Tibial nerve (tissue), 4 donors: ENCODE results near the gene FBXO2. TPM values are rescaled to one million over a fixed set of nuclear protein-coding genes. Genes with fewer than 3 reads are reported as not detected.

Source experiments
- DNase-seq, 2 donors: peaks; one replicate each; pipeline ENCODE4 v3.0.0-alpha.2; 2019; ENCODE audit warnings: low spot score in 2 of 2
- H3K27ac ChIP-seq, 4 donors: fragments of 200-600 bp; sonication (generic) in 3 of 4; one replicate each; pipeline ENCODE4 v1.5.1; 2017 to 2019; ENCODE audit warnings: mild to moderate bottlenecking in 1 of 4
- H3K27me3 ChIP-seq, 2 donors: fragments of 200-600 bp; sonication (generic) in 1 of 2; one replicate each; pipeline versions ENCODE4 v1.5.1 to v1.6.0; 2017 to 2019
- H3K36me3 ChIP-seq, 3 donors: fragments of 200-600 bp; sonication (generic); one replicate each; pipeline ENCODE4 v1.5.1; 2018 to 2019
- H3K4me1 ChIP-seq, 4 donors: fragments of 200-600 bp; sonication (generic) in 3 of 4; one replicate each; pipeline ENCODE4 v1.5.1; 2017 to 2019
- H3K4me3 ChIP-seq, 4 donors: fragments of 200-600 bp; sonication (generic) in 3 of 4; one replicate each; pipeline ENCODE4 v1.5.1; 2017 to 2019; ENCODE audit warnings: mild to moderate bottlenecking in 1 of 4, moderate library complexity in 1 of 4
- H3K9me3 ChIP-seq, 4 donors: fragments of 200-600 bp; sonication (generic) in 3 of 4; one replicate each; pipeline ENCODE4 v1.5.1; 2017 to 2019
- EP300 ChIP-seq, 2 donors: sonication (generic); formaldehyde crosslinking; IDR thresholded peaks; one replicate each; pipeline ENCODE4 v1.6.1; 2017; ENCODE audit warnings: antibody characterized with exemption in 2 of 2, mild to moderate bottlenecking in 1 of 2
- POLR2A ChIP-seq, 2 donors: fragments of 450-650 bp; IDR thresholded peaks; one replicate each; pipeline ENCODE4 v1.6.1; 2017; ENCODE audit warnings: antibody characterized with exemption in 2 of 2, mild to moderate bottlenecking in 2 of 2, moderate library complexity in 2 of 2
- WGBS, 2 donors: methylation state at CpG; one replicate each; pipeline ENCODE4 v1.1.5; 2018; 5-methylcytosine and 5-hydroxymethylcytosine counted together
- total RNA-seq, 4 donors: library from RNA; depleted of rRNA; stranded (reverse); fragments of >200 nt; gene quantifications; one replicate each; pipeline ENCODE4 v1.1.0, GENCODE V29; 2016
- TF ChIP-seq, protein P1 (sequence below), 5 experiments: fragments of 200-600 bp in 3 of 5; fragments of 450-650 bp in 2 of 5; sonication (generic) in 3 of 5; IDR thresholded peaks; one replicate each; pipeline ENCODE4 v1.5.1; 2016 to 2019; ENCODE audit warnings: antibody characterized with exemption in 5 of 5, mild to moderate bottlenecking in 3 of 5, moderate library complexity in 2 of 5

Gene FBXO2
- total RNA-seq, 4 donors from 2014 or later = 7.5 to 21.0 (median 15.6) TPM

DNA sequence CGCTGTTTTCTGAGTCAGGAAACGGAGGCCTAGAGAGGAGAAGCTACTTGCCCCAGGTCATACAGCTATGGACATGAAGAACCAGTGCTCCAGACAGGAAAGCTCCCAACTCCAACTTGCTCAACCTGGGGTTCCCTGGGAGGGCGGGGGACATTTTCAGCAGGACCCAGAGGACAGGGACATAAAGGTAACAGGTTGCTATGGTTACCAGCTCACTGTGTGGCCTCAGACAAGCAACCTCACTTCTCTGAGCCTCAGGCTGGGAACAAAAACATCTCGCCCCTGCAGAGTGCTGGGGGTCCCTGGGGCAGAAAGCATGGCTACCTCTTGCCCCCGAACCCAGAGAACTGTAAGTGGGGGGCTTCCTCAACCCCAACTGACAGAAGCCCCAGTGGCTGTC, 16.1 kb downstream of the FBXO2 start:
- Histone ChIP-seq H3K4me1 (peaks cover 0 to 10% (median 0%) of the 10 kb centered on the region in 4 donors), H3K27me3 (peaks cover 0 to 20% of the 10 kb centered on the region in 2 donors), H3K27ac (no peak overlapping the region), H3K4me3 (no peak overlapping the region), H3K36me3 (no peaks in the 10 kb centered on the region), H3K9me3 (no peaks in the 10 kb centered on the region)
- DNase-seq = no peak
- TF ChIP-seq, protein P1, sequence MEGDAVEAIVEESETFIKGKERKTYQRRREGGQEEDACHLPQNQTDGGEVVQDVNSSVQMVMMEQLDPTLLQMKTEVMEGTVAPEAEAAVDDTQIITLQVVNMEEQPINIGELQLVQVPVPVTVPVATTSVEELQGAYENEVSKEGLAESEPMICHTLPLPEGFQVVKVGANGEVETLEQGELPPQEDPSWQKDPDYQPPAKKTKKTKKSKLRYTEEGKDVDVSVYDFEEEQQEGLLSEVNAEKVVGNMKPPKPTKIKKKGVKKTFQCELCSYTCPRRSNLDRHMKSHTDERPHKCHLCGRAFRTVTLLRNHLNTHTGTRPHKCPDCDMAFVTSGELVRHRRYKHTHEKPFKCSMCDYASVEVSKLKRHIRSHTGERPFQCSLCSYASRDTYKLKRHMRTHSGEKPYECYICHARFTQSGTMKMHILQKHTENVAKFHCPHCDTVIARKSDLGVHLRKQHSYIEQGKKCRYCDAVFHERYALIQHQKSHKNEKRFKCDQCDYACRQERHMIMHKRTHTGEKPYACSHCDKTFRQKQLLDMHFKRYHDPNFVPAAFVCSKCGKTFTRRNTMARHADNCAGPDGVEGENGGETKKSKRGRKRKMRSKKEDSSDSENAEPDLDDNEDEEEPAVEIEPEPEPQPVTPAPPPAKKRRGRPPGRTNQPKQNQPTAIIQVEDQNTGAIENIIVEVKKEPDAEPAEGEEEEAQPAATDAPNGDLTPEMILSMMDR (IDR thresholded peaks at IDR 0.05) = no peak
- TF ChIP-seq EP300 (IDR thresholded peaks at IDR 0.05) (no peak), POLR2A (IDR thresholded peaks at IDR 0.05) (no peak)
- 50 to 63% methylated on average over 5 of the region's 5 CpGs for WGBS, 2 donors

DNA sequence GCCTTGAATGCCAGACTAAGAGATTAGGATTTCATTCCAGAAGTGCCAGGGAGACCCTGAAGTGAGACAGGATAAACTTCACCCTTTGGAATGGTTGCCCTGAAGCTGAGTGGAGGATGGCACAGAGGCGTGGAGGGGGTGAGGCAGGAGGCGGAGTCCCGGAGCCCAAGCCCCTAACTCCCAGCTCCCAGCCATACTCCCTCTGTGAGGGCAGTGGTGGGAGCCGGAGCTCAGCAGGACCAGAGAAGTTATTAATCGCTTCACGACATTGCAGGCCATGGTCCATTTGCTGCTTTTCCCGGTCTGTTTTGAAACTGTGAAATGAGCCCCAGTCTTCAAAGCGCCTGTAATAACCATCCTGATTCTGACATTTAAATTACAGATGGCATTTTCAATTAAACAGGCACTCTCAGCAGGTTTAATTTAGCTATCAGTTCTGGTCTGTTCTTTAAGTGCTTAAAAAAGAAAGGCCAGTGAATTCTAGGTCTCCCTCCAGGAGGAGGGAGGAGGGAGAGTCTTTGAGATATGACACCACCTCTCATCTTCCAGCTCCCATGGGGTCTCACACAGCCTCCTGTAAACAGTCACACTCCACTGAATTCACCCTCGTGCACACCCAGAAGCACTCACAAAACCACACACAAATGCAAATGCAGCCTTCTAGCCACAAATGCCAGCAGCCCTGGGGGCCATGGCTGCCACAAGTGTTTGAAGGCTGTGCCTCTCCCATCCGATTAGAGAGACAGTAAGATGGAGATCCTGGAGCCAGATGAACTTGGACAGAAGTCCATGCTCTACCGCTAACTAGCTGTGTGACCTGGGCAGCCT, 19.6 kb downstream of the FBXO2 start:
- no peak overlapping the region for H3K27ac ChIP-seq
- TF ChIP-seq EP300 (IDR thresholded peaks at IDR 0.05) = no peak
- TF ChIP-seq, protein P1 (IDR thresholded peaks at IDR 0.05) = no peak
- TF ChIP-seq POLR2A (IDR thresholded peaks at IDR 0.05) = no peak
- DNase-seq = no peak
- WGBS, 2 donors = 69 to 73% methylated on average over 11 of the region's 11 CpGs
- no peak overlapping the region for H3K4me3 ChIP-seq
- peaks cover 0 to 50% of the 10 kb centered on the region in 2 donors for H3K27me3 ChIP-seq
- H3K9me3 ChIP-seq = no peaks in the 10 kb centered on the region
- H3K4me1 ChIP-seq = no peaks in the 10 kb centered on the region
- no peaks in the 10 kb centered on the region for H3K36me3 ChIP-seq

DNA sequence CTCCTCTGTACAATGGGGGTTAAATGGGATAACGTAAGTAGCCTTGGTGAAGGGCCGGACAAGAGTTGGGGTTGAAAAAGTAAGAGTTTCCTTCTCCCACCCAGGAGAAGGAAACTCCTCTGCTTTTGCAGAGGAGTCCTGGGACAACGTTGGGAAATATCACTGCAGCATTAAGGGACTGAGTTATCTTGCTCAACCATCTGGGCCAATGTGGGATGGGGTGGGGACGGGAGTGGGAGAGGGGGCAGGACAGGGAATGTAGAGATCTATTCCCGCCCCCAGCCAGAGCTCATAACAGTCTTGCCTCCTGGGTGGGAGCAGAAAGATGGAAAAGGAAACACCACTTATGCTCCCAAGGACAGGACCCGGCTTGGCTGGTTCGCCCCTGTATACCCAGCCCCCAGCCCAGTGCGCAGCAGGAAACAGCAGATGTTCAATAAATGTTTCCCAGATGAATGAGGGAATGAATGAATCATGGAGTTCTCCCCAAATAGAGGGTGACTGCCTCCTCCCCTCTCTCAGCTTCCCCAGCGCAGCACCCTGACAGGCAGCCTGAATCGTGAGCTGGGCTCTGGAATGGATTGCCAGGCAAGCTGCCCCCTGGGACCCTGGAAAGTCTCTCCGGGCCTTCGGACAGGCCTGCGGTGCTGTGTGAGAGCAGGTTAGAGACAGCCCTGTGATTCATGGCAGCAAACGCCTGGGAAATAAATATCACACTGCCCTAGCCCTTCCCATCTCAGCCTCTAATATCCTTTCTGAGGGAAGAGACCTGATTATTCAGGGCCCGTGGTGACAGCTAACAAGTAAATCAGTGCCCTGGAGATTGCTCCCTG, 24.8 kb downstream of the FBXO2 start:
- no peaks in the 10 kb centered on the region for H3K9me3 ChIP-seq
- no peaks in the 10 kb centered on the region for H3K4me1 ChIP-seq
- peaks cover 0 to 71% of the 10 kb centered on the region in 2 donors for H3K27me3 ChIP-seq
- DNase-seq = no peak
- WGBS, 2 donors = 33 to 39% methylated on average over 15 of the region's 15 CpGs
- H3K27ac ChIP-seq = no peak overlapping the region
- no peak overlapping the region for H3K4me3 ChIP-seq
- no peaks in the 10 kb centered on the region for H3K36me3 ChIP-seq
- TF ChIP-seq, protein P1 (IDR thresholded peaks at IDR 0.05) = no peak
- TF ChIP-seq EP300 (IDR thresholded peaks at IDR 0.05) (no peak), POLR2A (IDR thresholded peaks at IDR 0.05) (no peak)

DNA sequence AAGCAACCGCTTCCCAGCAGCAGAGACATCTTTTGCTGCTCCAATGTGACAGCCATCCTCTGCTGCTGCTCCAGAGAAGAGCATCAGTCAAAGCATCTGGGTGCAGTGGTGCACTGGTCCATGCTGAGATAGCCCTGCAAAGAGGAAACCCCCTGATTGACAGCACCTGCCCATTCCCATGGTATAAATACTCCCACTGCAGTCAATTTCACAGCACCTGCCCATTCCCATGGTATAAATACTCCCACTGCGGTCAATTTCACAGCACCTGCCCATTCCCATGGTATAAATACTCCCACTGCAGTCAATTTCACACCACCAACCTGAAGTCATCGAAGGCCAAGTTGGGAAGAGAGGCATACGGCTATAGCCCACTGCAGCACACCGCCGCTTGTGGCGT, 25.5 kb downstream of the FBXO2 start:
- H3K4me1 ChIP-seq = no peaks in the 10 kb centered on the region
- TF ChIP-seq POLR2A (IDR thresholded peaks at IDR 0.05) (no peak), EP300 (IDR thresholded peaks at IDR 0.05) (no peak)
- TF ChIP-seq, protein P1 (IDR thresholded peaks at IDR 0.05) = no peak
- no peak overlapping the region for H3K4me3 ChIP-seq
- H3K27me3 ChIP-seq = peaks cover 0 to 74% of the 10 kb centered on the region in 2 donors
- no peak overlapping the region for H3K27ac ChIP-seq
- no peaks in the 10 kb centered on the region for H3K36me3 ChIP-seq
- 88 to 89% methylated on average over 6 to 7 of the region's 7 CpGs for WGBS, 2 donors
- no peak for DNase-seq
- no peaks in the 10 kb centered on the region for H3K9me3 ChIP-seq

DNA sequence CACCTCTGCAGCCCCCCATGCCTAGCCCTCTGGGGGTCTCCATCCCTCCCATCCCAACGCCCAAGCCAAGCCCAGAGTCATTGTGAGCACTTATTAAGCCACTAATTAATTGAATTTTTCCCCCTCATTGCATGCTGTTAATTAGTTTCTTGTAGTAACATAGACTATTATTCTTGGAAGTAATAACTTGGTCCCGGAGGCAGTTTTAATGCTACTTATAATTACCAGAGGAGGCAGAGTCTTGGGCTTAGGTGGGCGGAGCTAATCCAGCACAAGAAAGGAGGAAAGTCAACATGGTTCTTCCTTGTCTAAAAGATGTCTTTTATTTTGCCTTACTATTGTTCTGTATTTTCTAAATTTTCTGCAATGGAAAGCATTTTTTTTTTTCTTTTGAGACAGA, 27.7 kb downstream of the FBXO2 start:
- peaks cover 0 to 73% of the 10 kb centered on the region in 2 donors for H3K27me3 ChIP-seq
- 61 to 62% methylated on average over 3 of the region's 3 CpGs for WGBS, 2 donors
- H3K9me3 ChIP-seq = no peaks in the 10 kb centered on the region
- H3K4me1 ChIP-seq = no peaks in the 10 kb centered on the region
- H3K4me3 ChIP-seq = no peak overlapping the region
- H3K27ac ChIP-seq = no peak overlapping the region
- no peaks in the 10 kb centered on the region for H3K36me3 ChIP-seq
- TF ChIP-seq EP300 (IDR thresholded peaks at IDR 0.05) (no peak), POLR2A (IDR thresholded peaks at IDR 0.05) (no peak)
- TF ChIP-seq, protein P1 (IDR thresholded peaks at IDR 0.05) = no peak
- no peak for DNase-seq
